OCI-LY7 (cell line): ENCODE data around the gene RHNO1.

Experiments used
- EZH2phosphoT487 ChIP-seq: fragments of 200-600 bp; sonication (generic); IDR thresholded peaks from 2 replicates; pipeline ENCODE4 v1.6.1; 2018; ENCODE audit warnings: low read depth, borderline replicate concordance, mild to moderate bottlenecking, mixed run types, antibody characterized with exemption, low read length, moderate library complexity, mixed read lengths
- TF ChIP-seq, protein P1 (sequence below): fragments of 200-600 bp; sonication (generic); conservative IDR thresholded peaks from 2 replicates; pipeline ENCODE4 v1.5.1; 2014; ENCODE audit warnings: mild to moderate bottlenecking, antibody characterized with exemption, low read length, moderate library complexity, mixed read lengths

DNA sequence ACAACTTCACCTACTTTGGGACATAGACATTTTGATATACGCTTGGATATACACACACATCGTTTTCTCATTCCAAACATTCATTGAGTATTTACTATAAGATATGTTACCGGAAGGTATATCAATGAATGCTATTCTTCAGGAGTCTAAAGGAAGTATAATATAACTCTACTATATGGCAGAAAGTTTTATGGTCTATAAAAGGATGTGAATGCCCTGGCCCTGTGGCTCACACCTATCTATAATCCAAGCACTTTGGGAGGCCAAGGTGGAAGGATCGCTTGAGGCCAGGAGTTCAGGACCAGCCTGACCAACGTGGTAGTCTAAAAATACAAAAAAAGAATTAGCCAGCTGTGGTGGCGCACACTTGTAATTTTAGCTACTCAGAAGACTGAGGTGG lies 47.7 kb upstream of the RHNO1 start:
- TF ChIP-seq, protein P1, sequence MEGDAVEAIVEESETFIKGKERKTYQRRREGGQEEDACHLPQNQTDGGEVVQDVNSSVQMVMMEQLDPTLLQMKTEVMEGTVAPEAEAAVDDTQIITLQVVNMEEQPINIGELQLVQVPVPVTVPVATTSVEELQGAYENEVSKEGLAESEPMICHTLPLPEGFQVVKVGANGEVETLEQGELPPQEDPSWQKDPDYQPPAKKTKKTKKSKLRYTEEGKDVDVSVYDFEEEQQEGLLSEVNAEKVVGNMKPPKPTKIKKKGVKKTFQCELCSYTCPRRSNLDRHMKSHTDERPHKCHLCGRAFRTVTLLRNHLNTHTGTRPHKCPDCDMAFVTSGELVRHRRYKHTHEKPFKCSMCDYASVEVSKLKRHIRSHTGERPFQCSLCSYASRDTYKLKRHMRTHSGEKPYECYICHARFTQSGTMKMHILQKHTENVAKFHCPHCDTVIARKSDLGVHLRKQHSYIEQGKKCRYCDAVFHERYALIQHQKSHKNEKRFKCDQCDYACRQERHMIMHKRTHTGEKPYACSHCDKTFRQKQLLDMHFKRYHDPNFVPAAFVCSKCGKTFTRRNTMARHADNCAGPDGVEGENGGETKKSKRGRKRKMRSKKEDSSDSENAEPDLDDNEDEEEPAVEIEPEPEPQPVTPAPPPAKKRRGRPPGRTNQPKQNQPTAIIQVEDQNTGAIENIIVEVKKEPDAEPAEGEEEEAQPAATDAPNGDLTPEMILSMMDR, result no peak
- no peak for TF ChIP-seq EZH2phosphoT487
